Measurements from ENCODE around the gene CCDC121.
"Not testable (repeated sequence)": the region's sequence is repeated elsewhere in the genome, so short reads cannot be mapped to it uniquely, and the experiment has no call there.

The CCDC121 gene

DNA sequence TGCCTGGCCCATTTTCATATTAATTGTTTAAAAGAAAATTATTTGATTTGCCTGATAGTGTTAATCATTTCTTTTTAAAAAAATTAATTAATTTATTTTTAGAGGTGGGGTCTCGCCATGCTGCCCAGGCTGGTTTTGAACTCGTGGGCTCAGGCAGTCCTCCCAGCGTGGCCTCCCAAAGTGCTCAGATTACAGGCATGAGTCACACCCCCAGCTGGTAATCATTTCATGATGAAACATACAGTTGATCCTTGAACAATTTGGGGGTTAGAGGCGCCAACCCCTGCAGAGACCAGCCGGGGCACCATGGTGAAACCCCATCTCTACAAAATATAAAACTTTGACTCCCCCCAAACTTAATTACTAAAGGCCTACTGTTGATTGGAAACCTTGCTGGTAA lies 8.0 kb upstream of the CCDC121 start:
- DNase-seq: no peak

DNA sequence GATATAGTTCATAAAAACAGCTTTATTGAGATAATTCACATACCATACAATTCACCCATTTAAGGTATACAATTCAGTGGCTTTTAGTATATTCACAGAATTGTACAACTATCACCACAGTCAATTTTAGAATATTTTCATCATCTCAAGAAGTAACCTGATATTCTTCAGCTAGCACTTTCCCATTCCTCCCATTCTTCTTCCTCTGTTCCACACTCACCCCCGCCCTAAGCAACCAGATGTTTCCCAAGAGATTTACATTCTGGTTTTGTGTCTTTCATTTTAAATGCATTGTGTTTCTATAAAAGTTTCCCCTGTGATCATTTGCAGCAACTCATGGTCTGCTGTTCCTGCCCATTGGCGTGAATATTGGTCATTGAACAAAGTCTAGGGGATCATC lies 5.5 kb upstream of the CCDC121 start:
- DNase-seq: no peak

DNA sequence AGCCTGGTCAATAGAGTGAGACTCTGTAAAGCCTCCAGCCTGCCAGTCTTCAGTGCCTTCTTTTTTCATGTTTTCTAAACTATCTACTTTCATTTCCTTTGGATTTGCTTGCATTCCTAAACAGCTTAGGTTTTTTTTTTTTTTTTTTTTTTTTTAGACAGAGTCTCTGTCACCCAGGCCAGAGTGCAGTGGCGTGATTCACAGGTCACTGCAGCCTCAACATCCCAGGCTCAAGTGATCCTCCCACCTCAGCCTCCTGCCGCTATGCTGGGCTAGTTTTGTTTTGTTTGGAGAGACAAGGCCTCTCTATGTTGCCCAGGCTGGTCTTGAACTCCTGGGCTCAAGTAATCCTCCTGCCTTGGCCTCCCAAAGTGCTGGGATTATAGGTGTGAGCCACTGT lies 1.4 kb upstream of the CCDC121 start:
- not testable (repeated sequence) for DNase-seq

DNA sequence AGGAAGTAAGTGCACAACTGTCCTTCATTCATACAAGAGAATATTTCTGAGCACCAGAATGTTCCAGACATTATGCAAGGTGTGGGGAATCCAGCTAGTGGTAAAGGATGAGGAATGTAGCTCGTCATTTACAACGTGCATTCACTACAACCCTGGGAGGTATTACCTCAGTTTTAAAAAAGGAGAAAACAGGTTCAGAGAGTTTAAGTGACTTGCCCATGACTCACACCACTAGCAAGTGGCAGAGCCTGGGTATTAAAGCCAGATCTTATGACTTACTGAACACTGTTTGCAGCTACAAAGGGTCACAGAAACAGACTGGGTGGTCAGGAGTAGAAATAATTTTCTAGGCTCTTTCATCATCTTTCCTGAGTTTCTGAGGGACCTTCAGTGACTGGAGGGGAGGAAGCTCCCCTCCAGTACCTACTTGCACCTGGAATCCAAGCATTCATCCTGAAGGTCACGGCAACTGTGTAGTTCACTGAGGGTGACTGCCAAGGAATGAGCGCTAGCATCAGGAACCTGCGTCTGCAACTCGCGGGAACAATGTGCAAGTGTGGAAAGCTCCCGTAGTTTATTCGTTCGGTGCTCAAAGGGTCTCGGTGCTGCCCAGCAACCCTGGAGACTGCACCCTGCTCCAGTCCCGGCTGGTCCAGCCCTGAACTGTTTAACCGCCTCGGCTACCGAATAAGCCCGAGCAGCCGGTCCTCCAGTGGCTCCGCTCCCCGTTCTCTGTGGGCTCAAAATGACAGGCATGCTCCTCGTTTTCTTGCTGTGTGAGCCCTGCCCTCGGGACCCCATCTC lies 647 bp downstream of the CCDC121 start:
- DNase-seq: no peak

DNA sequence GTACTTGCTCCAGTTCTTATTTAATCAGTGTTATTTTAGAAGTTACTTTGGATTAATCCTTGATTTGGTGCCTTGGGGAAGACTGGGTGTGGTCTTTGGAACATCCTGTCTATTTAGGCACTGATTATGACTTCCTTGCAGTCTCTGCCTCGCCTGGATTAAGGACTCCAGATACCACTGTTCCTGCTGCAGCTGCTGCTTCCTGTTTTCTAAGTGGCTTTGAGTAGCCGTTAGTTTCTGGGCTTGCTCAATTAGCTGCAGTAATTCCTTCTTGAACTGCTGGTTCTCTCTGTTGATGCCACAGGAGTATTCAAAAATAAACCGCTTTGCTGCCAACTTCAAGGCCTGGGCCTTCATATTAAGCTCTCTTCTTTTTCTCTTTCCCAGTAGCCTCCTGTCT lies 1.9 kb downstream of the CCDC121 start:
- not testable (repeated sequence) for DNase-seq

DNA sequence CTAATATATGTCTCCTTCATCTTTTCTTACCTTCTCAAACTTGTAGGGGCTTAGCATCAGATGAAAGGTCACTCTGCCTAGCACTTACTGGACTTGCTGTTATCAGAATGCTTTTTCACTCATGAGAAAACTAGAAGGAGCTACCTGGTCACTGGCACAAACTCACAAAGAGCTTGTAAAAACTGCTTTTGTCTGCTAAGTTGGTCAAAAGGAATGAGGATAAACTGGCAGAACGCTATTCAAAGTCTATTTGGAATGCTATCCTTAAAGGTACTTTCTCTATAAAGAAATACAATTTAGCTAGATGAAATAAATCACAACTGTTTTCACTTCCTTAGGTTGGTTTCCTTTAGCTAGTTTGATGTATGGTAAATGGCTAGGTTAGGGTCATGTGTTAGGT lies 2.5 kb downstream of the CCDC121 start:
- not testable (repeated sequence) for DNase-seq

DNA sequence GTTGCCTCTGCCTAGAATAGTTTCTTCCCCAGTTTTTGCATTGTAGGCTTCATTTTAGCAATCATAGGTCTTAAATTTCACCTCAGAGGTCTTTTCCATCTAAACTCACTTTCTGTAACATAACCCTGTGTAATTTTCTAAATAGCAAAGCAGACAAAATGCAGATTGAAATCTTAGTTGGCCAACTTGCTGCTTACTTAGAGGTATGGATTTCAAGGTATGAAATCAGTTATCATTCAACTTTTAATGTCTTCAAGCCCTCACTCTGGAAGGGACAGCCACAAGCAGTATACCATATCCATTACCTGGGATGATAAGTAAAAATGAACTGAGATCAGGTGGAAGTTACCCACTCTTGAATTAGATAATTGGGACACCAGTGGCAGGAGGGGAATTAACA lies 3.9 kb downstream of the CCDC121 start:
- no peak for DNase-seq

DNA sequence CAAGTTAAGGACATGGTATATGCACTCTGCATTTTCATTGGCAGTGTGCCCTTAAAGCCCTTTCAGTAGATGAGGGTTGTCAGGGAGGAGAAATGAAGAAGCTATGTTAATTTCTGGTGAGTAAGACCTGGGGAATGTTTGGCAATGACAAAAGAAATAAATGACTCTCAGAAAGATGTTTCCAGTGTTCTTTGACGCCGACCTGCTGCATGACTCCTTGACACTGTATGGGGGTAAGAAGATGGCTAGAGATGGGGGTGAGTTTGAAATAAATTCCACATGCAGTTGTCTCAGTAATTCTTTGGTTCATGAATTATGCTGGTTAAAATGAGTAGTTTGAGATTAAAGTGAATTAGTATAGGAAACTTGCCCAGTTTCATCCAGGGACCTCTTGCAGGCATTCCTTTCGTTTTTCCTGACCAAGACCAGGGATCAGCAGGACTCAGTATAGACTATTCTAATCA lies 5.9 kb downstream of the CCDC121 start:
- DNase-seq: no peak

DNA sequence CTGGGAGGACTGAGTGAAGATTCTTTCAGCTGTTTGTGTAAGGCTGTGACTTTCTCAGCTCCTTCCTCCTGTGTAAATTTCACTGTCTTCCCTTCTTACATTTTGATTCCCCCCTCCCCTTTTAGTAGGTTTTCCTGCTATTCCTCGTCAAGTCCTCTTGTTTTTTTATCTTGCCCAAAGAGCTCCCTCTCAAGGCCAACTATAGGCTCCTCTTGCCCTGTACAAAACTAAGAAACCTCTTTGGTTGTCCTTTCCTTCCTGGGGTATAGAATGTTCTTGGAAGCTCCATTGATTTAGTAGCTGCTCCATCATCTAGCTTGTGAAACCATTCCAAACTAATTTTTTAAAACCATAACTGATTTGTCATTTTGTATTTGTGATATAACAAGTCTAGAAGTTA lies 7.3 kb downstream of the CCDC121 start:
- no peak for DNase-seq

DNA sequence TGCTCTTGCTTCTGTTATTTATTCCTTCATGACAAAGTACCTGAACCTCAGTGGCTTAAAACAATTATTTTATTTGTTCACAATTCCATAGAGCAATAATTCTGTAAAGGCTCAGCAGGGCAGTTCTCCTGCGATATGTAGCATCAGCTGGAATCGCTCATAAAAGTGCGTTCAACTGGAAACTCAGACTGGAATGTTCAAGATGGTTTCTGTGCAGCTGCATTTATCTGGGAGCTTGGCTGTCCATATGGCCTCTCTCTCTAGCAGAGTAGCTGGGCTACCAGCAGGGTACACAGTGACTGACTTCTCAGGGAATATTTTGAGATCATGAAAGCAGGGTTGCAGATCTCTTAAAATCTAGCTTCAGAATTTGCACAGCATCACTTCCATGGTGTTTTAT lies 13.5 kb downstream of the CCDC121 start:
- DNase-seq: no peak

DNA sequence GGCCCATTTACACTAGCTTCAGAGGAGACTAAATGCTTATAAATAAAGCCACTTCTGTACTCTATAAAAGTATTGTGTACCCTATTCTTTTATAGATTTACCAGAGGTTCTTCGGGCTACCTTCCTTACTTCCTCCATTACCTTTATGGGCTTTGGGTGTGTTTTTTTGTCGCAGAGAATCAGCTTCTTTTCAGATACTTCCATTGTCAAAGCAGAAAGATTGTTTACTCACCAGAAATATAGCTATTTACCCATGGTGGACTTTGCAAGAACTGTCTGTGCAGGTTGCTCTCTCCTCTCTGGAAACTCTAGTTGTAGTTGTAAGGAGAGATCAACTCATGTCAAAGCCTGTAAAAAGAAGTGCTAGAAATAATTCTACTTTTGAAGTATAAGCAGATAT lies 14.8 kb downstream of the CCDC121 start:
- DNase-seq: no peak

DNA sequence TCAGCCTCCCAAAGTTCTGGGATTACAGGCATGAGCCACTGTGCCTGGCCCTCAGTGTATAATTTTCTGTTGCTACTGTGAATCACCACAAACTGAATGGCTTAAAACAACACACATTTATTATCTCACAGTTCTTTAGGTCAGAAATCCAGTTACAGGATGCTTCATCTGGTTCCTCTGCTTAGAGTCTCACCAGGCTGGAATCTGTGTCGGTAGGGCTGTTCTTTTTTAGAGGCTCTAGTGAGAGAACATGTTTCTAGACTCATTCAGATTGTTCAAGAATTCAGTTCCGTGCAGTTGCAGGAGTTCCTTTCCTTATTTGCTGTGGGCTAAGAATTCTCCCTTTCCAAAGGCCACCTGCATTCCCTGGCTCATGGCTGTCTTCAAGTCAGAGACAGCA lies 22.2 kb downstream of the CCDC121 start:
- DNase-seq: no peak

DNA sequence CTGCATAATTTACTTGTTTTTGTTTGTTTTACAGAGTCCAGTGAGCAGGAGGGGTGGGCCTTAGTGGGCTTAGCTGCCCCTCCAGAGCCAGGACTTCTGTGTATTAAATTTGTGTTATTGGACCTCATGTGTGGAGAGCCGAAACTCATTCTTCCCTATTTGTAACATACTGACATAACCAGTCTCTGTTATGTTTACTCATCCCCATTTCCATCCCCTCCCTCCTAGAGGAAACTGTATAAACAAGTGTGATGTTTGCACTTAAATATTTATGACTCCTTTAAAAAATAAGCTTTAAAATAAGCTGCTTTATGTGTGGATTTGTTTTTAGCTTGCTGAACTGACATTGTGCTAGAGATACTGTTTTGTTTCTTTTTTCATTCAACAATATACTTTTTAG lies 32.2 kb downstream of the CCDC121 start:
- DNase-seq: no peak

DNA sequence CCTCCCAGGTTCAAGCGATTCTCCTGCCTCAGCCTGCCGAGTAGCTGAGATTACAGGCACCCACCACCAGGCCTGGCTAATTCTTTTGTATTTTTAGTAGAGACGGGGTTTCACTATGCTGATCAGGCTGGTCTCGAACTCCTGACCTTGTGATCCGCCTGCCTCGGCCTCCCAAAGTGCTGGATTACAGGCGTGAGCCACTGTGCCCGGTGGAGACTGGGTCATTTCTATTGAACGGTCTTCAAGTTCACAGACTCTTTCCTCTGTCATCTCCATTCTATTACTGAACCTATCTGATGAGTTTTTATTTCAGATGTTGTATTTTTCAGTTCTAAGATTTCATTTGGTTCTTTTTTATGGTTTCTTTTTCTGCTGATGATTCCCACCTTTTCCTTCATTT lies 33.4 kb downstream of the CCDC121 start:
- DNase-seq: not testable (repeated sequence)

DNA sequence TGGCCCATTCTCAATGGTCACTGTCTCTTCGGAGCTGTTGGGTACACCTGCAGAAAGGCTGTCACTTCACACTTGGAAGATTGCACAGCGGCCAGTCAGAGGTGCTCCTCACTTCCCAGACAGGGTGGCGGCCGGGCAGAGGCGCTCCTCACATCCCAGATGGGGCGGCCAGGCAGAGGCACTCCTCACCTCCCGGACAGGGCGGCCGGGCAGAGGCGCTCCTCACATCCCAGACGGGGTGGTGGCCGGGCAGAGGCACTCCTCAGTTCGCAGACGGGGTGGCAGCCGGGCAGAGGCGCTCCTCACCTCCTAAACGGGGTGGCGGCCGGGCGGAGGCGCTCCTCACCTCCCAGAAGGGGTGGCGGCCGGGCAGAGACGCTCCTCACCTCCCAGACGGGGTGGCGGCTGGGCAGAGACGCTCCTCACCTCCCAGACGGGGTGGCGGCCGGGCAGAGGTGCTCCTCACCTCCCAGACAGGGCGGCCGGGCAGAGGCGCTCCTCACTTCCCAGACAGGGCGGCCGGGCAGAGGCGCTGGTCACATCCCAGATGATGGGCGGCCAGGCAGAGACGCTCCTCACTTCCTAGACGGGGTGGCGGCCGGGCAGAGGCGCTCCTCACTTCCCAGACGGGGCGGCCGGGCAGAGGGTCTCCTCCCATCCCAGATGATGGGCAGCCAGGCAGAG lies 34.6 kb downstream of the CCDC121 start:
- peak; percentile 20 for DNase-seq

DNA sequence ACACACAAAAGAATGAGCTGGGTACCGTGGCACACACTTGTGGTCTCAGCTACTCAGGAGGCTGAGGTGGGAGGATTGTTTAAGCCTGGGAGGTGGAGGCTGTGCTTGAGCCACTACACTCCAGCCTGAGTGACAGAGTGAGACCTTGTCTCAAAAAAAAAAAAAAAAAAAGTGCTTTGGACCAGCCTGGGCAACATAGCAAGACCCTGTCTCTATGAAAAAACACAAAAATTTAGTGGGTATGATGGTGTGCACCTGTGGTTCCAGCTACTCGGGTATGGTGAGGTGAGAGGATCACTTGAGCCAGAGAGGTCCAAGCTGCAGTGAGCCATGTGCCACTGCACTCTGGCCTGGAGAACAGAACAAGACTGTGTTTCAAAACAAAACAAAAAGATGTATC lies 35.6 kb downstream of the CCDC121 start:
- DNase-seq: no peak

DNA sequence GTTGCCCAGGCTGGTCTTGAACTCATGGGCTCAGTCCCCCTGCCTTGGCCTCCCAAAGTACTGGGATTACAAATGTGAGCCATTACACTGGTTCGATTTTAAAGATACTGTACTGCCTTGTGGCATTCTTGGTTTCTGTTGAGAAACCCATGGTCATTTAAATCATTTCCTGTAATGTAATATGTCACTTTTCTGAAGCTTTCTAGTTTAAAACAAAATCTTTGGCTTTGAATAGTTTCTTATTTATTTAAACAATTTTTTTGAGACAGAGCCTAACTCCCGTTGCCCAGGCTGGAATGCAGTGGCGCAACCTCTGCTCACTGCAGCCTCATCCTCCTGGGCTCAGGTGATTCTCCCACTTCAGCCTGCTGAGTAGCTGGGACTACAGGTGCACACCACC lies 37.1 kb downstream of the CCDC121 start:
- no peak for DNase-seq

DNA sequence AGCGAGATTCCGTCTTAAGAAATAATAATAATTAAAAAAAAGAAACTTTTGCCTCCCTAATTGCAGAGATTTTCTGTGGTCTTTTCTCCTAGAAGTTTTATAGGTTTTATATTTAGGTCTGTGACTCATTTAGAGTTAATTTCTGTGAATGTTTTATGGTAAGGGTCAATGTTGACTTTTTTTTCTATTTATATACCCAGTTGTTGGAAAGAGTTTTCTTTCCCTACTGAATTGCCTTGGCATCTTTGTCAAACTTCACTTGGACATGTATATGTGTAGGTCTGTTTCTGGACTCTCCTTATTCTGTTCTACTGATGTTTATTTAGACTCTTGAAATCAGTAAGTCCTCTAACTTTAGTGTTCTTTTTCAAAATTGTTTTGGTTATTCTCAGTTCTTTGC lies 40.5 kb downstream of the CCDC121 start:
- no peak for DNase-seq

DNA sequence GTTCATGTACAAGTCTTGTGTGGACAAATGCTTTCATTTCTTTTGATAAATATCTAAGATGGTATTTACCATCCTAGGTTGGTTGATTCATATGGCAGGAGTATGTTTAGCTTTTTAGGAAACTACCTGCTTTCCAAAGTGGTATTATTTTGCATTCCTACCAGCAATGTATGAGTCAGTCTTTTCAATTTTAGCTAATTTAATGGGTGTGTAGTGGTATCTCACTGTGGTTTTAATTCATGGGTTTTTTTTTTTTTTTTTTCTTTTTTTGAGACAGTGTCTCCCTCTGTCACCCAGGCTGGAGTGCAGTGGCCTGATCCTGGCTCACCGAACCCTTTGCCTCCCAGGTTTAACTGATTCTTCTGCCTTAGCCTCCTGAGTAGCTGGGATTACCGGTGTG lies 41.8 kb downstream of the CCDC121 start:
- no peak for DNase-seq

DNA sequence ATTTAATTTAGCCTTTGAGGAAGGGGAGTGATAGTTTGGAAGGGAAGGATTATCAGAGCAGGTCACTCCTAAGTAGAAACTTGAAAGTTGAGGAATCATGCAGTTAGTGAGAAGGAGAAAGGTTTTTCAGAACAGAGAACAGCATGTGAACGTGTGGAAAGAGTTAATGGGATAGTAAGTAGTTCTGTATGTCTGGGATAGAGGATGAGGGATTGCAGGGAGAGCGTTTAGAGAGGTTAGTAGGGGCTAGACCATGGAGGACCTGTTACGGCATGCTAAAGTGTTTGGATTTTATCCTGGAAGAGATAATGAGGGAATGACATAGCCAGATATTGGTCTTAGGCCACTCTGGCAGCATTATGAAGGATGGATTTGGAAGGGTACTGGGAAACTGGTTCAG lies 44.2 kb downstream of the CCDC121 start:
- DNase-seq: no peak

DNA sequence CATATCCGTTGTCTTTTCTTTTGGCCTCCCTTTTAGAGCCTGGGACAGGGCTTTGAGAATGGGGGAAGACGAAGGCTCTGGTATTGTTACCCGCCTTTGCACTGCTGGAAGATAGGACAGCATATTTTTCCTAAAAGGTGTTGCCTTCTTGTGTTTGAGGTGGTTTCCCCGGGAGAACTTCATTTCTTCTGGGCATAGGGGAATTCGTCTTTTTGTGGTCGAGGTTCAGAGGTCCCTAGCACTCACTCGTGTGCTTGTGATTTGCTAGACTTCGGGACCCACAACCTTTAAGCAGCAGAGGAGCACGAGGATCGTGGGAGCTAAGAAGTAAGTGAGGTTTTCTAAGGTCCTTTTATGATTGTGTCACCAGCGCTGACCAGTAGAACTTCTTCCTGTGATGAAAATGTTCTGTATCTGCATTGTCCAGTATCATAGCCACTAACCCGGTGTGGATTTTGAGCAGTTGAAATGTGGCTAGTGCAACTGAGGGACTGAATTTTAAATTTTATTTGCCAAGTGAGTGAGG lies 45.4 kb downstream of the CCDC121 start:
- DNase-seq: no peak

DNA sequence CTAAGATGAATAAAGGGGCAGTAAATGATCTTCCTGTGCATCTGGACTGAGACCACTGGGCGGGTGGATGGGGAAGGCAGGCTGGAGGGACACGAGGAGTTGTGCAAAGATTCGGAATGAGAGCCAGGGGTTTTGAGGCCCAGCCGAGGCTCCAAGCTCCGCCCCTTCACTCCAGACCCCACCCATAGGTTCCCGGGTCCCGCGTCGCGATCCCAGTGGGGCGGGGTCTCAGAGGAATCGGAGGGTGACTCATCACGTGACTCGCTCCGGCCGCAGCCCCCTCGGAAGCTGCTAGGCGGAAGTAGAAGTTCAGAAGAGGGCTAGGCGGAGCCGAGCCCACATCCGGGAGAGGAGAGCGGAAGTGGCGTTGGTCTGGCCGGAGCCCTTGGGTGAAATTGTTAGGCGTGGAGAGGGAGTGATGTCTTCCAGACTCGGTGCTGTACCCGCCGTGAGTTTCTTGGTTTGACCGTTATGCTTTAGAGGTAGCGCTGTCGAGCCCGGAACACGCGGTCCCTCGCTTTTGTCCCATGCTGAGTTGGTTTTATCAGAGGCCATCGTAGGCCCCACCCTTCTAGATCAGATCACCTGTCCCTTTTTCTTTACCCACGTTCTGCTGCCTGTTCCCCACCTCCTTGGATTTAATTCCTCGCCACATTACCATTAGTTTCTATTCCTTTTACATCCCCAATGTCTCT lies 46.0 kb downstream of the CCDC121 start, which contains the start of gene ZNF512:
Gene ZNF512 (plus strand): TSS at position 348 of the 695 bp plus-strand sequence. CDS start 71 bp downstream, at position 419.
- peak; percentile 50 for DNase-seq

DNA sequence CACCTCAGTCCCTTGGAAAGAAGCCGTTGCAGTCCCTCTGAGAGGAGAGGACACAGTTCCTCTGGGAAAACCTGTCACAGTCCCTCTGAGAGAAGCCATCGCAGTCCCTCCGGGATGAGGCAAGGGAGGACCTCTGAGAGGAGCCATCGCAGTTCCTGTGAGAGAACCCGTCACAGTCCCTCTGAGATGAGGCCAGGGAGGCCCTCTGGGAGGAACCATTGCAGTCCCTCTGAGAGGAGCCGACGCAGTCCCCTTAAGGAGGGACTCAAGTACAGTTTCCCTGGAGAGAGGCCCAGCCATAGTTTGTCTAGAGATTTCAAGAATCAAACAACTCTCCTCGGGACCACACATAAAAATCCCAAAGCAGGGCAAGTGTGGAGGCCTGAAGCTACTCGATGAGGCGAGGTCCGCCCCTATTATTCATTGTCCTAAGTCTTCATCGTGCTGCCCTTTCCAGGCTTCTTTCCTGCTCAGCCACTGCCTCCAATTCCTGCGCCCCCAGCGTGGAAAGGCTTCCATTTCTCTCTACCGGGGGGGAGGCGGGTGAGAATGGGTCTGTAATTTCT lies 46.6 kb downstream of the CCDC121 start:
- DNase-seq: no peak
